IMR-90 (cell line): ENCODE data around the gene DUSP14. TPM values are rescaled to one million over a fixed set of nuclear protein-coding genes. Genes with fewer than 3 reads are reported as not detected.

ENCODE experiments used
- ATAC-seq: fragments of 200-7000 bp; cut with Tn5 transposase; 2 replicates; pipeline ENCODE4 v1.9.1; 2020; ENCODE audit warnings: low read depth, mild to moderate bottlenecking, moderate library complexity
- BruUV-seq: library from RNA; stranded (reverse); fragments of 400-500 nt; replicated peaks from 2 replicates; lab custom pipeline; 2021; lab: Mats Ljungman, UMichigan
- CTCF ChIA-PET: fragments of 300-600 bp; formaldehyde crosslinking; extraction: SDS; loops from one replicate; lab custom pipeline; 2021; ENCODE audit warnings: antibody characterized with exemption; lab: Yijun Ruan, JAX
- POLR2A ChIA-PET: fragments of 300-600 bp; sonication (Branson Sonifier 250); formaldehyde crosslinking; loops from one replicate; lab custom pipeline; 2022; ENCODE audit warnings: antibody characterized with exemption; ENCODE audit not compliant: unreplicated experiment; lab: Charles Lee
- DNase-seq: peaks from one replicate; pipeline ENCODE4 v3.0.0; 2013
- H2AFZ ChIP-seq: replicated peaks from 2 replicates; pipeline ENCODE3; 2013; ENCODE audit warnings: low read length, mild to moderate bottlenecking; ENCODE audit not compliant: poor library complexity
- H2AK5ac ChIP-seq: 2 replicates; pipeline ENCODE4 v1.6.1; 2013; ENCODE audit warnings: low read depth, low read length, inconsistent platforms
- H2AK9ac ChIP-seq: replicated peaks from 2 replicates; pipeline ENCODE3; 2013; ENCODE audit warnings: mild to moderate bottlenecking, low read depth, low read length, moderate library complexity; ENCODE audit not compliant: poor library complexity
- H2BK120ac ChIP-seq: 2 replicates; pipeline ENCODE4 v1.6.1; 2013; ENCODE audit warnings: low read depth, low read length, inconsistent platforms
- H2BK15ac ChIP-seq: 3 replicates; pipeline ENCODE4 v1.6.1; 2013; ENCODE audit warnings: low read depth, low read length, inconsistent platforms
- H2BK20ac ChIP-seq: 2 replicates; pipeline ENCODE4 v1.6.1; 2013; ENCODE audit warnings: low read depth, mild to moderate bottlenecking, inconsistent platforms, low read length, moderate library complexity
- H2BK5ac ChIP-seq: 2 replicates; pipeline ENCODE4 v1.6.1; 2013; ENCODE audit warnings: mild to moderate bottlenecking, low read depth, low read length, inconsistent platforms; ENCODE audit not compliant: poor library complexity, severe bottlenecking
- H3K14ac ChIP-seq: replicated peaks from 2 replicates; pipeline ENCODE4 v1.6.1; 2013; ENCODE audit warnings: low read depth, low read length, inconsistent platforms
- H3K18ac ChIP-seq: 2 replicates; pipeline ENCODE4 v1.6.1; 2013; ENCODE audit warnings: low read depth, low read length, control low read depth
- H3K23ac ChIP-seq: 2 replicates; pipeline ENCODE4 v1.6.1; 2013; ENCODE audit warnings: low read depth, low read length, inconsistent platforms
- H3K27ac ChIP-seq: 2 replicates; pipeline ENCODE4 v1.5.1; 2013; ENCODE audit warnings: mild to moderate bottlenecking, control low read depth, low read length; ENCODE audit not compliant: insufficient read depth
- H3K27me3 ChIP-seq: 2 replicates; pipeline ENCODE4 v1.6.1; 2013; ENCODE audit warnings: low read length; ENCODE audit not compliant: control insufficient read depth, insufficient read depth
- H3K36me3 ChIP-seq: 2 replicates; pipeline ENCODE4 v1.6.1; 2013; ENCODE audit warnings: low read length, mixed read lengths; ENCODE audit not compliant: control insufficient read depth, insufficient read depth
- H3K4ac ChIP-seq: 2 replicates; pipeline ENCODE4 v1.6.1; 2013; ENCODE audit warnings: low read depth, low read length, inconsistent platforms
- H3K4me1 ChIP-seq: 2 replicates; pipeline ENCODE4 v1.6.1; 2013; ENCODE audit warnings: low read length, mixed read lengths; ENCODE audit not compliant: control insufficient read depth, insufficient read depth
- H3K4me2 ChIP-seq: 2 replicates; pipeline ENCODE4 v1.6.1; 2013; ENCODE audit warnings: low read depth, mild to moderate bottlenecking, control low read depth, low read length, moderate library complexity
- H3K4me3 ChIP-seq: 2 replicates; pipeline ENCODE4 v1.5.1; 2013; ENCODE audit warnings: low read depth, mild to moderate bottlenecking, control low read depth, low read length, moderate library complexity; ENCODE audit not compliant: insufficient read depth
- H3K56ac ChIP-seq: 2 replicates; pipeline ENCODE4 v1.6.1; 2013; ENCODE audit warnings: low read length, inconsistent platforms; ENCODE audit not compliant: insufficient read depth; ENCODE audit errors: extremely low read depth
- H3K79me1 ChIP-seq, 2 experiments: 2 replicates each; pipeline ENCODE4 v1.6.1; 2013; ENCODE audit warnings: low read length in 2 of 2, inconsistent platforms in 1 of 2, low read depth in 1 of 2
- H3K9ac ChIP-seq: 2 replicates; pipeline ENCODE4 v1.6.1; 2013; ENCODE audit warnings: low read depth, low read length, control low read depth
- H3K9me1 ChIP-seq: 2 replicates; pipeline ENCODE4 v1.6.1; 2013; ENCODE audit warnings: low read length, inconsistent platforms; ENCODE audit not compliant: insufficient read depth
- H3K9me3 ChIP-seq: 2 replicates; pipeline ENCODE4 v1.6.1; 2013; ENCODE audit warnings: low read length; ENCODE audit not compliant: control insufficient read depth, insufficient read depth
- H4K20me1 ChIP-seq: 2 replicates; pipeline ENCODE4 v1.6.1; 2013; ENCODE audit warnings: low read length, inconsistent platforms; ENCODE audit not compliant: insufficient read depth
- H4K5ac ChIP-seq: 2 replicates; pipeline ENCODE4 v1.6.1; 2013; ENCODE audit warnings: mild to moderate bottlenecking, low read depth, low read length, control low read depth
- H4K8ac ChIP-seq, 2 experiments: 2 replicates each; pipeline ENCODE4 v1.6.1; 2013; ENCODE audit warnings: low read depth in 2 of 2, low read length in 2 of 2, control low read depth in 1 of 2, inconsistent platforms in 1 of 2
- H4K91ac ChIP-seq: 2 replicates; pipeline ENCODE4 v1.6.1; 2013; ENCODE audit warnings: low read depth, low read length, inconsistent platforms; ENCODE audit not compliant: insufficient read depth
- CEBPB ChIP-seq: IDR thresholded peaks from 2 replicates; pipeline ENCODE4 v1.6.1; 2012; ENCODE audit warnings: low read depth, low read length, improper control_type of control experiment
- CHD1 ChIP-seq: IDR thresholded peaks from 2 replicates; pipeline ENCODE4 v1.6.1; 2012; ENCODE audit warnings: low read depth, low read length, improper control_type of control experiment
- CTCF ChIP-seq: conservative IDR thresholded peaks from 2 replicates; pipeline ENCODE4 v1.5.1; 2012; ENCODE audit warnings: mild to moderate bottlenecking, low read depth, low read length, improper control_type of control experiment
- FOS ChIP-seq: fragments of 150-350 bp; IDR thresholded peaks from 2 replicates; pipeline ENCODE4 v1.6.1; 2016; ENCODE audit warnings: low read depth, low read length
- MAFK ChIP-seq: IDR thresholded peaks from 2 replicates; pipeline ENCODE4 v1.6.1; 2012; ENCODE audit warnings: low read depth, low read length, improper control_type of control experiment
- MXI1 ChIP-seq: IDR thresholded peaks from 2 replicates; pipeline ENCODE4 v1.6.1; 2012; ENCODE audit warnings: low read depth, mild to moderate bottlenecking, low read length, moderate library complexity, borderline replicate concordance
- NFE2L2 ChIP-seq: fragments of 150-350 bp; IDR thresholded peaks from 2 replicates; pipeline ENCODE4 v1.6.1; 2016; ENCODE audit warnings: low read depth, mild to moderate bottlenecking, low read length
- POLR2A ChIP-seq: IDR thresholded peaks from 2 replicates; pipeline ENCODE4 v1.6.1; 2012; ENCODE audit warnings: mild to moderate bottlenecking, low read depth, low read length
- RFX5 ChIP-seq: IDR thresholded peaks from 2 replicates; pipeline ENCODE4 v1.8.0; 2012; ENCODE audit warnings: low read depth, mild to moderate bottlenecking, low read length, moderate library complexity
- SMC3 ChIP-seq: fragments of 150-350 bp; IDR thresholded peaks from 2 replicates; pipeline ENCODE4 v1.6.1; 2016; ENCODE audit warnings: low read depth, mild to moderate bottlenecking, antibody characterized with exemption, low read length, moderate library complexity
- WGBS, 2 experiments: methylation state at CpG; one replicate each; pipeline versions ENCODE4 v1.1.5 to v1.1.7; 2013; ENCODE audit warnings: missing lambda C conversion rate in 2 of 2; ENCODE audit not compliant: insufficient read length in 1 of 2; ENCODE audit errors: extremely low coverage in 2 of 2; 5-methylcytosine and 5-hydroxymethylcytosine counted together
- dilution Hi-C: fragments of 300-500 bp; cut with HindIII; formaldehyde crosslinking; loops from one replicate; pipeline ENCODE4 v1.14.3; 2018; ENCODE audit warnings: low sequenced_read_pairs; ENCODE audit not compliant: unreplicated experiment
- in situ Hi-C: fragments of 300-500 bp; cut with MboI; formaldehyde crosslinking; loops from 3 replicates; pipeline ENCODE4 v1.14.3; 2019; ENCODE audit warnings: low sequenced_read_pairs, inconsistent platforms, mixed read lengths
- intact Hi-C: fragments of 100-400 bp; cut with micrococcal nuclease; formaldehyde crosslinking; loops from 2 replicates; pipeline ENCODE4 v1.10.0; 2022
- polyA plus RNA-seq, 3 experiments: library from polyadenylated mRNA; depleted of rRNA; stranded (reverse); fragments of >200 nt; gene quantifications; 2 replicates each; pipeline ENCODE4 v1.2.3, GENCODE V29; 2012; ENCODE audit warnings: low replicate concordance in 1 of 3
- total RNA-seq: library from RNA; depleted of rRNA; stranded (reverse); fragments of >200 nt; gene quantifications from 2 replicates; pipeline ENCODE4 v1.2.3, GENCODE V29; 2012
- TF ChIP-seq, protein P1 (sequence below): fragments of 150-350 bp; IDR thresholded peaks from 2 replicates; pipeline ENCODE4 v1.6.1; 2017; ENCODE audit warnings: mild to moderate bottlenecking, antibody characterized with exemption, low read length, low read depth

Gene DUSP14
- total and polyA plus RNA-seq, 2 of the 4 experiments (the other 2 are of a cell fraction) = 97.5 to 127 TPM

GRCh38 chr17:37480427-37480826 is 9.3 kb upstream of the DUSP14 start:
- peaks cover 5% of the 10 kb centered on the region; the same call in 1 of the 2 replicates for H4K20me1 ChIP-seq
- peaks cover 11% of the 10 kb centered on the region for H3K4me1 ChIP-seq
- peaks cover 5% of the 10 kb centered on the region for H3K36me3 ChIP-seq
- H3K23ac ChIP-seq = no peak overlapping the region
- no peak overlapping the region for H3K9ac ChIP-seq
- H3K79me1 ChIP-seq = peaks cover 0 to 20% of the 10 kb centered on the region in 2 experiments; a peak in 3 of 4 replicates
- no peak overlapping the region for H2BK20ac ChIP-seq
- BruUV-seq = no TSS peak
- H3K56ac ChIP-seq = no peak overlapping the region
- H3K27me3 ChIP-seq = no peaks in the 10 kb centered on the region
- no peak overlapping the region for H3K4me2 ChIP-seq
- no peak overlapping the region for H4K91ac ChIP-seq
- H3K4ac ChIP-seq = no peak overlapping the region
- POLR2A ChIA-PET = interaction anchor here (0.7 kb wide), 1 partner anchor 8 kb away, joined by 3 read pairs; no protein-coding TSS in a partner anchor
- no peak for DNase-seq
- WGBS, 2 experiments = no CpG with 5 or more reads among the region's 2 CpGs
- no peak overlapping the region for H2BK15ac ChIP-seq
- dilution Hi-C loops (no loop called here), intact Hi-C loops (no loop called here), in situ Hi-C loops (no loop called here)
- 0 out of 2 replicates have a peak overlapping the region, but pooled peaks have one; percentile 39 for H2AK5ac ChIP-seq
- H3K4me3 ChIP-seq = no peak overlapping the region
- no peak overlapping the region for H2AK9ac ChIP-seq
- no peak overlapping the region for H2BK120ac ChIP-seq
- CTCF ChIA-PET = interaction anchor here (0.5 to 0.7 kb wide), 3 partner anchors 21 to 299 kb away, joined by 3 to 6 read pairs (median 3); no protein-coding TSS in a partner anchor
- no peak overlapping the region for H4K5ac ChIP-seq
- peaks cover 8% of the 10 kb centered on the region for H3K9me1 ChIP-seq
- no peak for TF ChIP-seq MAFK
- TF ChIP-seq SMC3 = no peak
- no peak for TF ChIP-seq CHD1
- TF ChIP-seq, protein P1, sequence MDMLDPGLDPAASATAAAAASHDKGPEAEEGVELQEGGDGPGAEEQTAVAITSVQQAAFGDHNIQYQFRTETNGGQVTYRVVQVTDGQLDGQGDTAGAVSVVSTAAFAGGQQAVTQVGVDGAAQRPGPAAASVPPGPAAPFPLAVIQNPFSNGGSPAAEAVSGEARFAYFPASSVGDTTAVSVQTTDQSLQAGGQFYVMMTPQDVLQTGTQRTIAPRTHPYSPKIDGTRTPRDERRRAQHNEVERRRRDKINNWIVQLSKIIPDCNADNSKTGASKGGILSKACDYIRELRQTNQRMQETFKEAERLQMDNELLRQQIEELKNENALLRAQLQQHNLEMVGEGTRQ = no peak
- no peak for TF ChIP-seq MXI1
- no peak for TF ChIP-seq POLR2A
- TF ChIP-seq RFX5 = no peak
- TF ChIP-seq CEBPB = no peak
- TF ChIP-seq FOS = no peak
- no peak for TF ChIP-seq CTCF
- TF ChIP-seq NFE2L2 = no peak
- no peak overlapping the region for H2AFZ ChIP-seq
- no peak for ATAC-seq
- H3K14ac ChIP-seq = no peak overlapping the region
- H3K18ac ChIP-seq = no peak overlapping the region
- H3K9me3 ChIP-seq = no peaks in the 10 kb centered on the region
- no peak overlapping the region for H2BK5ac ChIP-seq
- H4K8ac ChIP-seq = no peak overlapping the region
- no peak overlapping the region for H3K27ac ChIP-seq
